ENCODE results near the gene HES2.
"Not testable (repeated sequence)": the region's sequence is repeated elsewhere in the genome, so short reads cannot be mapped to it uniquely, and the experiment has no call there.

The HES2 gene

DNA sequence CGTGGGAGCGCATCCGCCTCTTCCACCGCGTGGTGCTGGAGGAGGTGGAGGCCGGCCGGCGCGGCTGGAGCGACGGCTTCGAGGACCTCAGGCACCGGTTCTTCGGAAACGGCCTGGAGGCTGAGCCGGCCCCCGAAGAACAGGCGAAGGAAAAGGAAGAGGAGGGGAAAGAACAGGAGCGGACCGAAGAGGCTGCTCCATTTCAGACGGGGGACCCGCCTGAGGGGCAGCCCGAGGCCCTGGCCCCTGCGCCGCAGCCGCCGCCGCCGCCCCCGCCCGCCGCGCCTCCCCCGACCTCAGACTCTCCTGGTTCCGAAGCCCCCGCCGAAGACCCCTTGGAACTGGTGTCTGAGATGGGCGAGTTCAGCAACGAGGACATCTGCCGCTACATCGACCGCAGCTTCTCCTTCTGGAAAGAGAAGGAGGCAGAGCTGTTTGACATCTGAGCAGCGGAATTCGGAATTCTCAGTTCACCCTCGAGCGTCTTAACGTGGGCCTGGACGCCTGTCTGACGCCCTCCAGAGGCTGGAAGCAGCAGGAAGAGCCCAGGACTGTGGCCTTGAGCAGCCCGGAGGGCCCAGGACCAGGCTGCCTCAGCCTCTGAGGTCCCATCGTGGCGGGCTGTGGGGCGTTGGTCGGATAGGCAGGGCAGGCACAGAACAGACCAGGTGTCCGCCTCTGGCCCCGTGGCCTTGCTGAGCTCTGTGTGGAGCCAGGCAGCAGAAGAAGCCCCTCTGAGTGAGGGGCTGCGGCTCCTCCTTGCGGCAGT, 36.2 kb upstream of the HES2 start:
- H2AFZ ChIP-seq (ENCODE audit: insufficient read depth, low read length, poor library complexity); H3K9me3 ChIP-seq (ENCODE audit: insufficient read depth, low read depth, low read length); H2BK12ac ChIP-seq (ENCODE audit: low read length); H3K4me3 ChIP-seq (ENCODE audit: low read depth, low read length); H3K18ac ChIP-seq (ENCODE audit: low read length); H3K36me3 ChIP-seq (ENCODE audit: control insufficient read depth in 1 of 2, insufficient read depth in 2 of 2, low read length in 2 of 2); H2BK5ac ChIP-seq (ENCODE audit: low read depth, low read length, poor library complexity); H3K4me1 ChIP-seq (ENCODE audit: control insufficient read depth in 1 of 2, insufficient read depth in 2 of 2, low read length in 2 of 2); H3K79me1 ChIP-seq (ENCODE audit: low read length); H3K27me3 ChIP-seq (ENCODE audit: insufficient read depth, low read length); H4K8ac ChIP-seq (ENCODE audit: low read depth, low read length); H3K23ac ChIP-seq (ENCODE audit: low read length); H3K4me2 ChIP-seq (ENCODE audit: low read length); H3K9ac ChIP-seq (ENCODE audit: low read length); H4K91ac ChIP-seq (ENCODE audit: low read depth, low read length); H2AK5ac ChIP-seq (ENCODE audit: low read length); H3K14ac ChIP-seq (ENCODE audit: low read length); H3K4ac ChIP-seq (ENCODE audit: low read depth, low read length); H3K79me2 ChIP-seq (ENCODE audit: control insufficient read depth, insufficient read depth, low read length, poor library complexity); H4K12ac ChIP-seq (ENCODE audit: low read depth, low read length); H3K27ac ChIP-seq (ENCODE audit: low read depth, low read length); H2BK120ac ChIP-seq (ENCODE audit: insufficient read depth, low read length, poor library complexity): not testable (repeated sequence)
- no CpG with 5 or more reads among the region's 58 CpGs for WGBS (ENCODE audit: extremely low coverage, insufficient coverage, insufficient read length)
- peak in 1 of 2 donors; percentile 38 for DNase-seq

DNA sequence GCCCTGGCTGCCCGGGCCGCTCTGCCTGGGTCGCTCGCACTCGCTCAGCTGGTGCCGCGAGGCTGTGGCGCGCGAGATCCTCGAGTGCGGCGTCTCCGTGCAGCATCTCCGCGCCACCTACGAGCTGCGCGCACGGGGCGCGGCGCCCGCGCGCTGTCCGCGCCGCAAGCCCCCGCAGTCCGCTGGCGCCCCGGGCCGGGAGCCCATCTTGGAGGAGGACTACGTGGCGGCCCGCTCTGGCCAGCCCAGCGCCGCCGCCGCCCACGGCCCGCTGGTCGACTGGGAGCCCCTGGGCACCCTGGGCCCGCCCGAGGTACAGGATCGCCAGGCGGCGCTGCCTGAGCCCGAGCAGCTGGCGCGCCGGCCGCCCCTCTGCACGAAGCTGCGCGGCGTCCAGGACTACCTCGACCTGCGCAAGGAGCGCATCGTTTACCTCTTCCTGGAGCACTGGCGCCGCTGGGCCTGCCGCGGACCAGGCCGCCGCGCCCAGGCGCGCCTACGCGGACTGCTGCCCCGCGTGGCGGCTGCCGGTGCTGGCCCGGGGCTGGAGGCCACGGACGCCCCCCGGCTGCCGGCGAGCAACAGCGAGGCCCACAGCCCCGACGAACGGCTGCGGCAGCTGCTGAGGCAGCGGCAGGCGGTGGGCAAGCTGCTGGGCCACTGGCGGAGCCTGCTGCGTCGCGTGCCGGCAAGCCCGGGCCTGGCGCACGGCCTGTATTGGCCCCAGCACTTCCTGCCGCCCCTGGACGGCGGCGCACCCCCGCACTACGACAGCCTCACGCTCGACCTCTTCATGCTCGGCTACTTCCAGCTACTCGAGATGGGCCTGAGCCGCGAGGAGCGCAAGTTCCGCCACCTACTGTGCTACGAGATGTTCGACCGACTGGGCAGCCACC, 35.4 kb upstream of the HES2 start:
- H2AFZ ChIP-seq (ENCODE audit: insufficient read depth, low read length, poor library complexity): no peak overlapping the region
- no peak overlapping the region for H3K18ac ChIP-seq (ENCODE audit: low read length)
- H3K4me1 ChIP-seq (ENCODE audit: control insufficient read depth in 1 of 2, insufficient read depth in 2 of 2, low read length in 2 of 2): no peaks in the 10 kb centered on the region
- H3K36me3 ChIP-seq (ENCODE audit: control insufficient read depth in 1 of 2, insufficient read depth in 2 of 2, low read length in 2 of 2): no peaks in the 10 kb centered on the region
- H3K23ac ChIP-seq (ENCODE audit: low read length): no peak overlapping the region
- H2AK5ac ChIP-seq (ENCODE audit: low read length): no peak overlapping the region
- H2BK120ac ChIP-seq (ENCODE audit: insufficient read depth, low read length, poor library complexity): no peak overlapping the region
- no peak overlapping the region for H4K8ac ChIP-seq (ENCODE audit: low read depth, low read length)
- peak overlapping the region; percentile 43 for H3K4me2 ChIP-seq (ENCODE audit: low read length)
- H3K9me3 ChIP-seq (ENCODE audit: insufficient read depth, low read depth, low read length): peaks cover 2% of the 10 kb centered on the region
- no peak overlapping the region for H4K91ac ChIP-seq (ENCODE audit: low read depth, low read length)
- no peak overlapping the region for H2BK12ac ChIP-seq (ENCODE audit: low read length)
- H3K79me2 ChIP-seq (ENCODE audit: control insufficient read depth, insufficient read depth, low read length, poor library complexity): no peaks in the 10 kb centered on the region
- H3K27ac ChIP-seq (ENCODE audit: low read depth, low read length): no peak overlapping the region
- no peaks in the 10 kb centered on the region for H3K79me1 ChIP-seq (ENCODE audit: low read length)
- H3K27me3 ChIP-seq (ENCODE audit: insufficient read depth, low read length): no peaks in the 10 kb centered on the region
- no peak overlapping the region for H2BK5ac ChIP-seq (ENCODE audit: low read depth, low read length, poor library complexity)
- no peak overlapping the region for H4K12ac ChIP-seq (ENCODE audit: low read depth, low read length)
- H3K9ac ChIP-seq (ENCODE audit: low read length): no peak overlapping the region
- H3K4ac ChIP-seq (ENCODE audit: low read depth, low read length): no peak overlapping the region
- H3K14ac ChIP-seq (ENCODE audit: low read length): no peak overlapping the region
- peak in 1 of 2 donors; percentile 34 for DNase-seq
- no peak overlapping the region for H3K4me3 ChIP-seq (ENCODE audit: low read depth, low read length)
- whole genome bisulfite sequencing (ENCODE audit: extremely low coverage, insufficient coverage, insufficient read length): no CpG with 5 or more reads among the region's 115 CpGs

DNA sequence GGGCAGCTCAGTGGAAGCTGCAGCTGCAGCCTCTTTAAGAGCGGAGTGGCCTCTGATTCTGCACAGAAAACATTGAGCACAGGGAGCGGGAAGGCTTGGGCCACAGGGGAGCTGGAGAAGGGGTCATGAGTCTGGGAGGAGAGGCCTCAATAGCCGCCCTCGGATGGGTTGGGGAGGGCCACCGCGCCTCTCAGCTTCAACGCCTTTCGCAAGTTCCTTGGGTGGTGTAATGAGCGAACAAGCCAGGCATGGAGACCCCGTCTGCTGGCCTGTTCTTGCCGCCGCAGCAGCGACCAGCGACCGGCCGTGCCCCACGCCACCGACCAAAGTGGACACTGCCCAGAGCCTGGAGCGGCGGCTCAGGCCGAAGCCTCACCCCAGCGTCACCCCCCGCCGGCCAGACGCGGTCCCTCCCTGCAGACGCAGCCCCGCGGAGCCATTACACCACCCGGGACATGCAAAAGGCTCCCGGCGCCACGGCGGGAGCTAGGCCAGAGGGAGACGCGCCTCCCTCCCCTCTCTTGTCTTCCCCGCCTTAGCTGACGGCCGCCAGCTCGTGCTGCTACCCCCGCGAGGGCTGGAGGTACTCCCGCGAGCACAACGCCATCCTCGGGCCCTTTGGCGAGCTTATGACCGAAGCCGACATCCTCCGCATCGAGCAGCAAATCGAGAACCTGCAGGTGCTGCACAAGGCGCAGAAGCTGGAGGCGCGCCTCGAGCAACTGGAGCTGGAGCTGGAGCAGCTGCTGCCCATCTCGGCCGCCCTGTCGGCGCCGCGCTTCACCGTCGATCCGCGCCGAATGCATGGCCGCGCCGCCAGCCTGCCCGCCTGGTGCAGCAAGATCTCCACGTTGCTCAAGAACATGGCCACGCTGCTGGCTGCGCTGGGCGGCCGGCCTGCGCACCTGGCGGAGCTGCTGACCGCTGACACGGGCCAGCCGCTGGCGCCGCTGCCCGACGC, 34.5 kb upstream of the HES2 start:
- DNase-seq: peak; percentile 12 to 45
- not testable (repeated sequence) for H3K23ac ChIP-seq (ENCODE audit: low read length); H2AK5ac ChIP-seq (ENCODE audit: low read length)

DNA sequence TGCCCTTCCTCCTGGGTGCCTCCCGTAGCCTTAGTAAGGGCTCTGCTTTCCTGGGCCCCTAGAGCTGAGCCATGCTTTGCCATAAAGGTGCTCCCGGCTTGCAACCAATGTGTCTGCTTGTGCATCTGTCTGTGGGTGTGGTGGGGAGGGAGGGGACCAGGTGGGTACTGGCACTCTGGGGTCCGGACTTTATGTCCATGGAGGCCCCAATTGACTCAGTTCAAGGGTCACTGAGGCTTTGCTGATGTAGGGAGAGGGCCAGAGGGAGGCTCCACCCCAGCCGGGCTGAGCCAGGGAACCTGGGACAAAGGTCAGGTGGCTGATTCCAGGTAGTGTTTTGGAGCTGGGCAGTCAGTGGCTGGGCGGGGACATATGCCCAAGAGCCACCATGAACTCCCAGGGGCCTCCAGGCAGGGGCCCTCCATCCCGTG, 31.2 kb upstream of the HES2 start:
- Histone ChIP-seq H2AFZ (ENCODE audit: insufficient read depth, low read length, poor library complexity) (no peak overlapping the region), H3K9ac (ENCODE audit: low read length) (no peak overlapping the region), H3K27me3 (ENCODE audit: insufficient read depth, low read length) (peaks cover 21% of the 10 kb centered on the region), H4K12ac (ENCODE audit: low read depth, low read length) (no peak overlapping the region), H3K4me1 (ENCODE audit: control insufficient read depth in 1 of 2, insufficient read depth in 2 of 2, low read length in 2 of 2) (peaks cover 4 to 13% of the 10 kb centered on the region in 2 experiments), H3K36me3 (ENCODE audit: control insufficient read depth in 1 of 2, insufficient read depth in 2 of 2, low read length in 2 of 2) (no peaks in the 10 kb centered on the region), H2BK120ac (ENCODE audit: insufficient read depth, low read length, poor library complexity) (no peak overlapping the region), H3K4me3 (ENCODE audit: low read depth, low read length) (no peak overlapping the region), H3K23ac (ENCODE audit: low read length) (no peak overlapping the region), H4K8ac (ENCODE audit: low read depth, low read length) (no peak overlapping the region), H3K14ac (ENCODE audit: low read length) (no peak overlapping the region), H2BK12ac (ENCODE audit: low read length) (no peak overlapping the region), H3K18ac (ENCODE audit: low read length) (no peak overlapping the region), H3K4ac (ENCODE audit: low read depth, low read length) (no peak overlapping the region), H3K9me3 (ENCODE audit: insufficient read depth, low read depth, low read length) (peaks cover 2% of the 10 kb centered on the region), H2BK5ac (ENCODE audit: low read depth, low read length, poor library complexity) (no peak overlapping the region), H3K79me2 (ENCODE audit: control insufficient read depth, insufficient read depth, low read length, poor library complexity) (no peaks in the 10 kb centered on the region), H3K4me2 (ENCODE audit: low read length) (no peak overlapping the region), H2AK5ac (ENCODE audit: low read length) (no peak overlapping the region), H3K79me1 (ENCODE audit: low read length) (no peaks in the 10 kb centered on the region), H4K91ac (ENCODE audit: low read depth, low read length) (no peak overlapping the region), H3K27ac (ENCODE audit: low read depth, low read length) (no peak overlapping the region)
- DNase-seq: no peak
- no CpG with 5 or more reads among the region's 6 CpGs for WGBS (ENCODE audit: extremely low coverage, insufficient coverage, insufficient read length)

More for the DNA sequence above, 34.5 kb upstream of the HES2 start:
- H3K27me3 ChIP-seq (ENCODE audit: insufficient read depth, low read length); H2AFZ ChIP-seq (ENCODE audit: insufficient read depth, low read length, poor library complexity); H3K36me3 ChIP-seq (ENCODE audit: control insufficient read depth in 1 of 2, insufficient read depth in 2 of 2, low read length in 2 of 2); H4K8ac ChIP-seq (ENCODE audit: low read depth, low read length); H3K4me2 ChIP-seq (ENCODE audit: low read length); H2BK120ac ChIP-seq (ENCODE audit: insufficient read depth, low read length, poor library complexity); H4K91ac ChIP-seq (ENCODE audit: low read depth, low read length); H3K79me1 ChIP-seq (ENCODE audit: low read length); H3K9me3 ChIP-seq (ENCODE audit: insufficient read depth, low read depth, low read length); H3K27ac ChIP-seq (ENCODE audit: low read depth, low read length); H3K14ac ChIP-seq (ENCODE audit: low read length); H4K12ac ChIP-seq (ENCODE audit: low read depth, low read length); H3K79me2 ChIP-seq (ENCODE audit: control insufficient read depth, insufficient read depth, low read length, poor library complexity); H3K4ac ChIP-seq (ENCODE audit: low read depth, low read length); H2BK5ac ChIP-seq (ENCODE audit: low read depth, low read length, poor library complexity); H3K9ac ChIP-seq (ENCODE audit: low read length); H3K4me3 ChIP-seq (ENCODE audit: low read depth, low read length); H3K4me1 ChIP-seq (ENCODE audit: control insufficient read depth in 1 of 2, insufficient read depth in 2 of 2, low read length in 2 of 2); H3K18ac ChIP-seq (ENCODE audit: low read length); H2BK12ac ChIP-seq (ENCODE audit: low read length): not testable (repeated sequence)
- no CpG with 5 or more reads among the region's 85 CpGs for WGBS (ENCODE audit: extremely low coverage, insufficient coverage, insufficient read length)
